SJCRH30 (cell line): ENCODE results near the gene SSR2. TPM values are rescaled to one million over a fixed set of nuclear protein-coding genes. Genes with fewer than 3 reads are reported as not detected.

Experiments
- DNase-seq, 2 experiments: peaks; one replicate each; pipeline ENCODE4 v3.0.0-alpha.2; 2015 to 2020
- H3K27ac ChIP-seq: fragments of 250-450 bp; sonication (Bioruptor Pico); 2 replicates; pipeline ENCODE4 v1.5.1; 2020; ENCODE audit warnings: mild to moderate bottlenecking, moderate library complexity
- H3K27me3 ChIP-seq: fragments of 250-450 bp; sonication (Bioruptor Pico); 2 replicates; pipeline ENCODE4 v1.5.1; 2020; ENCODE audit warnings: mild to moderate bottlenecking, moderate library complexity
- H3K36me3 ChIP-seq: fragments of 250-450 bp; sonication (Bioruptor Pico); 2 replicates; pipeline ENCODE4 v1.5.1; 2020; ENCODE audit warnings: mild to moderate bottlenecking, moderate library complexity
- H3K4me1 ChIP-seq: fragments of 250-450 bp; sonication (Bioruptor Pico); 2 replicates; pipeline ENCODE4 v1.5.1; 2020; ENCODE audit warnings: mild to moderate bottlenecking, moderate library complexity
- H3K4me3 ChIP-seq: fragments of 250-450 bp; sonication (Bioruptor Pico); 2 replicates; pipeline ENCODE4 v1.5.1; 2020; ENCODE audit warnings: mild to moderate bottlenecking, moderate library complexity
- H3K9me3 ChIP-seq: fragments of 250-450 bp; sonication (Bioruptor Pico); replicated peaks from 2 replicates; pipeline ENCODE4 v1.5.1; 2020; ENCODE audit warnings: mild to moderate bottlenecking, moderate library complexity
- total RNA-seq: library from RNA; depleted of rRNA; stranded (reverse); fragments of >200 nt; shearing (Covaris generic); gene quantifications from 2 replicates; pipeline ENCODE4 v1.2.3, GENCODE V29; 2014; rRNA removed

SSR2 gene
- total RNA-seq, 1 experiment from 2014 or later: 170 TPM

- H3K27ac ChIP-seq: no peak overlapping the region
- no peaks in the 10 kb centered on the region for H3K9me3 ChIP-seq
- peaks cover 62% of the 10 kb centered on the region for H3K4me1 ChIP-seq
- H3K36me3 ChIP-seq: peaks cover 69% of the 10 kb centered on the region
- DNase-seq: peak in 1 of 2 experiments; percentile 36
- H3K4me3 ChIP-seq: no peak overlapping the region
- no peaks in the 10 kb centered on the region for H3K27me3 ChIP-seq
Observed at GRCh38 chr1:155966135-155966534, 54.6 kb downstream of the SSR2 start.

GRCh38 chr1:155964193-155964592 lies 56.6 kb downstream of the SSR2 start:
- Histone ChIP-seq H3K27me3 (no peaks in the 10 kb centered on the region), H3K36me3 (peaks cover 81% of the 10 kb centered on the region), H3K9me3 (no peaks in the 10 kb centered on the region), H3K27ac (no peak overlapping the region), H3K4me1 (peaks cover 48% of the 10 kb centered on the region), H3K4me3 (no peak overlapping the region)
- no peak for DNase-seq

GRCh38 chr1:155962599-155963211 lies 58.0 kb downstream of the SSR2 start:
- Histone ChIP-seq H3K36me3 (peaks cover 91% of the 10 kb centered on the region), H3K27ac (no peak overlapping the region)
- DNase-seq: no peak

GRCh38 chr1:155961937-155962336 lies 58.8 kb downstream of the SSR2 start:
- no peak overlapping the region for H3K4me3 ChIP-seq
- DNase-seq: no peak
- no peaks in the 10 kb centered on the region for H3K27me3 ChIP-seq
- peaks cover 28% of the 10 kb centered on the region for H3K4me1 ChIP-seq
- no peak overlapping the region for H3K27ac ChIP-seq
- H3K36me3 ChIP-seq: peaks cover 91% of the 10 kb centered on the region
- H3K9me3 ChIP-seq: no peaks in the 10 kb centered on the region

More at GRCh38 chr1:155962599-155963211, 58.0 kb downstream of the SSR2 start:
- Histone ChIP-seq H3K27me3 (no peaks in the 10 kb centered on the region), H3K4me3 (no peak overlapping the region), H3K9me3 (no peaks in the 10 kb centered on the region), H3K4me1 (peaks cover 35% of the 10 kb centered on the region)

- H3K27me3 ChIP-seq: no peaks in the 10 kb centered on the region
- no peak for DNase-seq
- no peaks in the 10 kb centered on the region for H3K9me3 ChIP-seq
- peaks cover 20% of the 10 kb centered on the region; the same call in 1 of the 2 replicates for H3K4me1 ChIP-seq
- H3K36me3 ChIP-seq: peaks cover 91% of the 10 kb centered on the region
- no peak overlapping the region for H3K4me3 ChIP-seq
- no peak overlapping the region for H3K27ac ChIP-seq
Observed at GRCh38 chr1:155960081-155960745, 60.5 kb downstream of the SSR2 start.

Other genes with a start within 250 kb of the SSR2 start
- gene GON4L, start 163.7 kb downstream of the SSR2 start, total RNA-seq: 22.8 and 25.8 TPM in 2 replicates
- 6.8 and 6.9 TPM in 2 replicates for gene SYT11, start 161.4 kb downstream of the SSR2 start, total RNA-seq
- 19.4 and 26.0 TPM in 2 replicates for gene RIT1, start 109.6 kb downstream of the SSR2 start, total RNA-seq
- gene KHDC4, start 86.5 kb downstream of the SSR2 start, total RNA-seq: 36.4 and 52.1 TPM in 2 replicates
- 0.08 TPM in 1 of 2 replicates, not detected in the other for gene RXFP4, start 79.3 kb downstream of the SSR2 start, total RNA-seq
- gene ARHGEF2, start 42.4 kb downstream of the SSR2 start, total RNA-seq: 152 and 167 TPM in 2 replicates
- 34.4 and 36.5 TPM in 2 replicates for gene UBQLN4, start 32.8 kb upstream of the SSR2 start, total RNA-seq
- 24.8 and 33.3 TPM in 2 replicates for gene LAMTOR2, start 33.8 kb upstream of the SSR2 start, total RNA-seq
- not detected in 2 replicates for gene RAB25, start 40.2 kb upstream of the SSR2 start, total RNA-seq
- 21.8 and 22.3 TPM in 2 replicates for gene MEX3A, start 61.5 kb upstream of the SSR2 start, total RNA-seq
- gene LMNA, start 93.8 kb upstream of the SSR2 start, total RNA-seq: 113 and 114 TPM in 2 replicates
- gene SEMA4A, start 132.6 kb upstream of the SSR2 start, total RNA-seq: 1.2 and 2.1 TPM in 2 replicates
- 12.3 and 12.9 TPM in 2 replicates for gene SLC25A44, start 173.2 kb upstream of the SSR2 start, total RNA-seq
- gene PMF1, start 192.1 kb upstream of the SSR2 start, total RNA-seq: 59.7 and 63.5 TPM in 2 replicates
- 0.18 and 0.38 TPM in 2 replicates for gene BGLAP, start 221.2 kb upstream of the SSR2 start, total RNA-seq
- gene PAQR6, start 227.1 kb upstream of the SSR2 start, total RNA-seq: 1.2 and 1.7 TPM in 2 replicates